ENCODE results near the gene SPTSSA.

GRCh38 chr14:34436960-34437728 is 24.9 kb downstream of the SPTSSA start:
- TF ChIP-seq, protein P1, sequence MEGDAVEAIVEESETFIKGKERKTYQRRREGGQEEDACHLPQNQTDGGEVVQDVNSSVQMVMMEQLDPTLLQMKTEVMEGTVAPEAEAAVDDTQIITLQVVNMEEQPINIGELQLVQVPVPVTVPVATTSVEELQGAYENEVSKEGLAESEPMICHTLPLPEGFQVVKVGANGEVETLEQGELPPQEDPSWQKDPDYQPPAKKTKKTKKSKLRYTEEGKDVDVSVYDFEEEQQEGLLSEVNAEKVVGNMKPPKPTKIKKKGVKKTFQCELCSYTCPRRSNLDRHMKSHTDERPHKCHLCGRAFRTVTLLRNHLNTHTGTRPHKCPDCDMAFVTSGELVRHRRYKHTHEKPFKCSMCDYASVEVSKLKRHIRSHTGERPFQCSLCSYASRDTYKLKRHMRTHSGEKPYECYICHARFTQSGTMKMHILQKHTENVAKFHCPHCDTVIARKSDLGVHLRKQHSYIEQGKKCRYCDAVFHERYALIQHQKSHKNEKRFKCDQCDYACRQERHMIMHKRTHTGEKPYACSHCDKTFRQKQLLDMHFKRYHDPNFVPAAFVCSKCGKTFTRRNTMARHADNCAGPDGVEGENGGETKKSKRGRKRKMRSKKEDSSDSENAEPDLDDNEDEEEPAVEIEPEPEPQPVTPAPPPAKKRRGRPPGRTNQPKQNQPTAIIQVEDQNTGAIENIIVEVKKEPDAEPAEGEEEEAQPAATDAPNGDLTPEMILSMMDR (IDR thresholded peaks at IDR 0.05; ENCODE audit: low read length), result no peak
- TF ChIP-seq EZH2 (optimal IDR thresholded peaks at IDR 0.05; ENCODE audit: low read depth, low read length), result no peak
- no peak for TF ChIP-seq EZH2phosphoT487 (IDR thresholded peaks at IDR 0.05; ENCODE audit: low read length)

Data from MM.1S (cell line).